GM23338 (cell line): Measurements from ENCODE around the gene GPSM1. TPM values are rescaled to one million over a fixed set of nuclear protein-coding genes. Genes with fewer than 3 reads are reported as not detected.

Source experiments
- ATAC-seq: fragments of 200-7000 bp; cut with Tn5 transposase; 3 replicates; pipeline ENCODE4 v1.9.1; 2020
- DNase-seq: peaks from one replicate; pipeline ENCODE4 v3.0.0-alpha.2; 2015; ENCODE audit warnings: low spot score
- H2AFZ ChIP-seq: fragments of 200-600 bp; sonication (generic); 2 replicates; pipeline ENCODE4 v1.8.0; 2016; ENCODE audit warnings: antibody characterized with exemption, mild to moderate bottlenecking, moderate library complexity
- H3F3A ChIP-seq: fragments of 200-600 bp; sonication (generic); replicated peaks from 2 replicates; pipeline ENCODE4 v1.8.0; 2017; ENCODE audit warnings: antibody characterized with exemption, mixed run types, low read depth
- H3K27ac ChIP-seq: fragments of 200-600 bp; sonication (generic); 2 replicates; pipeline ENCODE4 v1.6.1; 2016; ENCODE audit warnings: low read depth
- H3K27me3 ChIP-seq: fragments of 200-600 bp; sonication (generic); 2 replicates; pipeline ENCODE4 v1.8.0; 2016; ENCODE audit warnings: mild to moderate bottlenecking, mixed run types, moderate library complexity; ENCODE audit not compliant: insufficient read depth
- H3K36me3 ChIP-seq: fragments of 200-600 bp; sonication (generic); 2 replicates; pipeline ENCODE4 v1.8.0; 2016; ENCODE audit warnings: mild to moderate bottlenecking; ENCODE audit not compliant: insufficient read depth
- H3K4me1 ChIP-seq: fragments of 200-600 bp; sonication (generic); 2 replicates; pipeline ENCODE4 v1.8.0; 2016; ENCODE audit warnings: mild to moderate bottlenecking, moderate library complexity; ENCODE audit not compliant: insufficient read depth
- H3K4me2 ChIP-seq: fragments of 200-600 bp; sonication (generic); 2 replicates; pipeline ENCODE4 v1.7.1; 2017; ENCODE audit warnings: mixed run types
- H3K4me3 ChIP-seq: fragments of 200-600 bp; sonication (generic); 2 replicates; pipeline ENCODE4 v1.6.1; 2016; ENCODE audit warnings: mixed run types
- H3K79me2 ChIP-seq: fragments of 200-600 bp; sonication (generic); replicated peaks from 2 replicates; pipeline ENCODE4 v1.8.0; 2017; ENCODE audit warnings: mild to moderate bottlenecking; ENCODE audit not compliant: insufficient read depth
- H3K9me2 ChIP-seq: fragments of 200-600 bp; sonication (generic); 2 replicates; pipeline ENCODE4 v1.8.0; 2017; ENCODE audit not compliant: insufficient read depth
- H4K20me1 ChIP-seq: fragments of 200-600 bp; sonication (generic); replicated peaks from 2 replicates; pipeline ENCODE4 v1.8.0; 2017; ENCODE audit warnings: mild to moderate bottlenecking; ENCODE audit not compliant: insufficient read depth
- H3K27ac Mint-ChIP-seq: 2 replicates; pipeline ENCODE4 v1.8.0; 2020; ENCODE audit warnings: inconsistent platforms, mild to moderate bottlenecking, moderate library complexity, mixed read lengths
- H3K27me3 Mint-ChIP-seq: 3 replicates; pipeline ENCODE4 v1.8.0; 2022; ENCODE audit warnings: low read depth, mild to moderate bottlenecking, moderate library complexity, mixed read lengths, inconsistent platforms; ENCODE audit not compliant: insufficient read depth, poor library complexity
- H3K36me3 Mint-ChIP-seq: 3 replicates; pipeline ENCODE4 v1.8.0; 2021; ENCODE audit warnings: low read depth, mild to moderate bottlenecking, inconsistent platforms, moderate library complexity, mixed read lengths
- H3K4me1 Mint-ChIP-seq: 3 replicates; pipeline ENCODE4 v1.8.0; 2020; ENCODE audit warnings: mild to moderate bottlenecking, inconsistent platforms, mixed read lengths
- H3K4me3 Mint-ChIP-seq: 3 replicates; pipeline ENCODE4 v1.8.0; 2021; ENCODE audit warnings: moderate library complexity, mild to moderate bottlenecking, inconsistent platforms, mixed read lengths
- H3K9me3 Mint-ChIP-seq: 3 replicates; pipeline ENCODE4 v1.8.0; 2020; ENCODE audit warnings: moderate library complexity, mild to moderate bottlenecking, inconsistent platforms, mixed read lengths
- CREB1 ChIP-seq: fragments of 250-450 bp; sonication (Bioruptor Pico); IDR thresholded peaks from 2 replicates; pipeline ENCODE4 v1.5.0; 2020; ENCODE audit warnings: low read depth, mild to moderate bottlenecking, moderate library complexity
- ETS1 ChIP-seq: IDR thresholded peaks from 2 replicates; pipeline ENCODE4 v1.6.1; 2016; ENCODE audit warnings: antibody characterized with exemption
- EZH2 ChIP-seq: fragments of 200-600 bp; sonication (generic); IDR thresholded peaks from one replicate; pipeline ENCODE4 v1.8.0; 2017; ENCODE audit warnings: antibody characterized with exemption, mild to moderate bottlenecking, low read depth; ENCODE audit not compliant: unreplicated experiment
- EZH2phosphoT487 ChIP-seq: fragments of 200-600 bp; sonication (generic); IDR thresholded peaks from one replicate; pipeline ENCODE4 v1.8.1; 2018; ENCODE audit warnings: antibody characterized with exemption; ENCODE audit not compliant: unreplicated experiment
- JUNB ChIP-seq: IDR thresholded peaks from one replicate; pipeline ENCODE4 v1.6.1; 2016; ENCODE audit warnings: antibody characterized with exemption; ENCODE audit not compliant: unreplicated experiment
- NANOG ChIP-seq: IDR thresholded peaks from 2 replicates; pipeline ENCODE4 v1.6.1; 2016; ENCODE audit warnings: antibody characterized with exemption, borderline replicate concordance
- POLR2AphosphoS5 ChIP-seq: IDR thresholded peaks from 2 replicates; pipeline ENCODE4 v1.6.1; 2016; ENCODE audit warnings: antibody characterized with exemption, low read depth
- REST ChIP-seq: IDR thresholded peaks from one replicate; pipeline ENCODE4 v1.6.1; 2018; ENCODE audit warnings: antibody characterized with exemption; ENCODE audit not compliant: unreplicated experiment
- STAT1 ChIP-seq: IDR thresholded peaks from one replicate; pipeline ENCODE4 v1.6.1; 2016; ENCODE audit warnings: antibody characterized with exemption; ENCODE audit not compliant: unreplicated experiment
- ZNF114 ChIP-seq: fragments of 250-450 bp; sonication (Bioruptor Pico); IDR thresholded peaks from 2 replicates; pipeline ENCODE4 v1.5.0; 2020; ENCODE audit warnings: mild to moderate bottlenecking, moderate library complexity
- ZNF331 ChIP-seq: fragments of 250-450 bp; sonication (Bioruptor Pico); IDR thresholded peaks from 2 replicates; pipeline ENCODE4 v1.5.0; 2020; ENCODE audit warnings: low read depth, mild to moderate bottlenecking, moderate library complexity
- ZNF462 ChIP-seq: fragments of 250-450 bp; sonication (Bioruptor Pico); IDR thresholded peaks from 2 replicates; pipeline ENCODE4 v1.5.0; 2020; ENCODE audit warnings: mild to moderate bottlenecking, moderate library complexity
- polyA plus RNA-seq: library from polyadenylated mRNA; unstranded; fragments of >200 nt; fragmentation: Nextera tagmentation; extraction: Ambion mirVana; gene quantifications from 2 replicates; pipeline ENCODE4 v1.2.1, GENCODE V29; 2016
- total RNA-seq: library from RNA; depleted of rRNA; stranded (reverse); fragments of >200 nt; shearing (Covaris generic); gene quantifications from 2 replicates; pipeline ENCODE4 v1.2.3, GENCODE V29; 2014
- TF ChIP-seq, protein P1 (sequence below), 2 experiments: fragments of 200-600 bp in 1 of 2; sonication (generic) in 1 of 2; conservative IDR thresholded peaks; 2 replicates each; pipeline versions ENCODE4 v1.5.1 to v1.6.1; 2016 to 2017; ENCODE audit warnings: antibody characterized with exemption in 2 of 2, low read depth in 2 of 2, mild to moderate bottlenecking in 2 of 2, moderate library complexity in 1 of 2

The GPSM1 gene
- total and polyA plus RNA-seq, 2 experiments from 2014 or later: 4.8 to 23.2 TPM

DNA sequence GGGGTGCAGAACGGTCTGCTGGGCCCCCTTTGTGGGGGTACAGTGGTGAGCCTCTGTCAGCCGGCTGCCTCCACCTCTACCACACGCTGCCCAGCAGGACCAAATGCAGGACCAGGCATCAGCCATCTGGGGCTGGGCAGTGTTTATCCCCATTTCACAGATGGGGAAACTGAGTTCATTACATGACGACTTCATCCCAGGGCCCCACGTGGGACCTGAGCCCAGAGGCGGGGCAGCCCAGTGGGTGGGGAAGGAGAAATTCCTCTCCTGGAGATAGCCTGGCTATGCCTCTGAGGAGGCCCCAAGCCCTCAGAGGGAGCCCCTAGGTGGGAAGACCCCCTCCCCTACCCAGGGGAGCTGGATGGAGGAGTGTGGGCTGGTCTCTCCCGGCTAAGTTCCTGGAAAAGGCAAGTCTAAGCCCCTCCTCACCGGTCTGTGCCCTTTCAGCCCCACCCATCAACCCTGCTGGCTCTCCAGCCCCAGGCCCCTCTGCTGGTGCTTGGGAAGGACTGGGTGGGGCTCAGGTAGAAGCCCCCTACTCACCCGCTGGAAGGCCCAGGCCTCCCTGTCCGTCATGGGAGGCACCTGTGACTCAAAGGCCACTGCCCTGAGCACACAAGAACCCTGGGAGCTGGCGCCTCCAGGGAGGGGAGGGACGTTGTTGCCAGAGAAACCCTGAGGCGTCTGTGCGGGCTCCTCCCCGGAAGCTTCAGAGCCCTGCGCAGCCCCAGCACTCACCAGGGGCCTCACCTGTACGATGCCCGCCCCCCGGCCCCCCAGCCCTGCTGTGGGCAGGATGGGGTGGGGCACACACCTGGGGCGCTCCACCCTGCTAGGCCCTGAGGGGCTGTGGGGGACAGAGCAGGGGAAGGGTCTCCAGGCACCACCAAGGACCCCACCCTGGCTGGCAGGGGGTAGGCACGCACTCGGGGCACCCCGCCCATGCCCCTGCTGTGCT is 16.0 kb upstream of the GPSM1 start:
- TF ChIP-seq EZH2 (no peak), NANOG (no peak), CREB1 (CRISPR knock-in tag) (no peak), ZNF331 (CRISPR knock-in tag) (no peak), EZH2phosphoT487 (no peak), ZNF114 (no peak), ZNF462 (CRISPR knock-in tag) (no peak), STAT1 (no peak), JUNB (no peak), POLR2AphosphoS5 (no peak), ETS1 (no peak), REST (no peak)
- TF ChIP-seq, protein P1, sequence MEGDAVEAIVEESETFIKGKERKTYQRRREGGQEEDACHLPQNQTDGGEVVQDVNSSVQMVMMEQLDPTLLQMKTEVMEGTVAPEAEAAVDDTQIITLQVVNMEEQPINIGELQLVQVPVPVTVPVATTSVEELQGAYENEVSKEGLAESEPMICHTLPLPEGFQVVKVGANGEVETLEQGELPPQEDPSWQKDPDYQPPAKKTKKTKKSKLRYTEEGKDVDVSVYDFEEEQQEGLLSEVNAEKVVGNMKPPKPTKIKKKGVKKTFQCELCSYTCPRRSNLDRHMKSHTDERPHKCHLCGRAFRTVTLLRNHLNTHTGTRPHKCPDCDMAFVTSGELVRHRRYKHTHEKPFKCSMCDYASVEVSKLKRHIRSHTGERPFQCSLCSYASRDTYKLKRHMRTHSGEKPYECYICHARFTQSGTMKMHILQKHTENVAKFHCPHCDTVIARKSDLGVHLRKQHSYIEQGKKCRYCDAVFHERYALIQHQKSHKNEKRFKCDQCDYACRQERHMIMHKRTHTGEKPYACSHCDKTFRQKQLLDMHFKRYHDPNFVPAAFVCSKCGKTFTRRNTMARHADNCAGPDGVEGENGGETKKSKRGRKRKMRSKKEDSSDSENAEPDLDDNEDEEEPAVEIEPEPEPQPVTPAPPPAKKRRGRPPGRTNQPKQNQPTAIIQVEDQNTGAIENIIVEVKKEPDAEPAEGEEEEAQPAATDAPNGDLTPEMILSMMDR (conservative IDR thresholded peaks at IDR 0.05; ENCODE audit: low read depth in 2 of 2): no peak
- Histone ChIP-seq H3K9me2 (no peaks in the 10 kb centered on the region), H3K79me2 (no peaks in the 10 kb centered on the region), H3K4me1 (no peaks in the 10 kb centered on the region), H3K4me3 (no peak overlapping the region), H3K27ac (no peak overlapping the region), H3K27me3 (no peaks in the 10 kb centered on the region), H3K36me3 (no peaks in the 10 kb centered on the region), H4K20me1 (no peaks in the 10 kb centered on the region), H3K4me2 (no peak overlapping the region), H2AFZ (no peak overlapping the region), H3F3A (peaks cover 22% of the 10 kb centered on the region)
- H3K27ac Mint-ChIP-seq: no peak overlapping the region
- H3K9me3 Mint-ChIP-seq: peaks cover 13% of the 10 kb centered on the region
- H3K4me1 Mint-ChIP-seq: no peaks in the 10 kb centered on the region
- ATAC-seq: peak; percentile 20
- H3K27me3 Mint-ChIP-seq: peaks cover 6% of the 10 kb centered on the region
- no peak for DNase-seq
- H3K36me3 Mint-ChIP-seq: no peaks in the 10 kb centered on the region; the same call in 2 of the 3 replicates
- no peak overlapping the region for H3K4me3 Mint-ChIP-seq
